Measurements from ENCODE around the gene TTC4. TPM values are rescaled to one million over a fixed set of nuclear protein-coding genes. Genes with fewer than 3 reads are reported as not detected.

The TTC4 gene
- total RNA-seq, 1 experiment from 2014 or later = 25.2 TPM

DNA sequence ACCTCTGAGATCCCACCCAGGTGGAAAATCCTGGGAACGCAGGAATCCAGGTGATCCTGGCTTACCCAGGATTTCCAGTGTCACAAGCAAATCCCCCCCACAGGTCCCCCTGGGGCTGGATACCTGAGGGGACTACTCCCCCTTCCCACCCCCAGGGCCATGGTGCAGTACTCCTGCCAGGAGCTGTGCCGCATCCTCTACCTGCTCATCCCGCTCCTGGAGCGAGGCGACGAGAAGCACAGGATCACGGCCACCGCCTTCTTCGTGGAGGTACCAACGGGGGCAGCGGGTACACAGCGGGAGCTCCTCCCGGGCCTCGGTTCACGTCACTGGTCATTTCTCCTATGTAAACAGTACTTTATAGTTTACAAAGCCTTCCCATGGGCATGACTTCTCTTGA lies 20.4 kb upstream of the TTC4 start:
- no peak overlapping the region for H3K4me3 ChIP-seq (ENCODE audit: low read depth in 2 of 2, low read length in 2 of 2)
- CTCF ChIA-PET = no interaction called here
- H3K27me3 ChIP-seq (ENCODE audit: control insufficient read depth, insufficient read depth, low read length) = no peaks in the 10 kb centered on the region
- intact Hi-C loops (cut with micrococcal nuclease; ENCODE audit: unreplicated experiment) = no loop called here
- no peak overlapping the region for H3K27ac ChIP-seq (ENCODE audit: low read length)
- BruUV-seq (replicated peaks) = no TSS peak
- TF ChIP-seq SIN3A (IDR thresholded peaks at IDR 0.05; ENCODE audit: borderline replicate concordance, insufficient read depth, low read depth, low read length) (no peak), POLR2AphosphoS5 (IDR thresholded peaks at IDR 0.05; ENCODE audit: low read depth, low read length) (no peak), TCF7L2 (IDR thresholded peaks at IDR 0.05; ENCODE audit: low read depth, low read length) (no peak)
- TF ChIP-seq, protein P1, sequence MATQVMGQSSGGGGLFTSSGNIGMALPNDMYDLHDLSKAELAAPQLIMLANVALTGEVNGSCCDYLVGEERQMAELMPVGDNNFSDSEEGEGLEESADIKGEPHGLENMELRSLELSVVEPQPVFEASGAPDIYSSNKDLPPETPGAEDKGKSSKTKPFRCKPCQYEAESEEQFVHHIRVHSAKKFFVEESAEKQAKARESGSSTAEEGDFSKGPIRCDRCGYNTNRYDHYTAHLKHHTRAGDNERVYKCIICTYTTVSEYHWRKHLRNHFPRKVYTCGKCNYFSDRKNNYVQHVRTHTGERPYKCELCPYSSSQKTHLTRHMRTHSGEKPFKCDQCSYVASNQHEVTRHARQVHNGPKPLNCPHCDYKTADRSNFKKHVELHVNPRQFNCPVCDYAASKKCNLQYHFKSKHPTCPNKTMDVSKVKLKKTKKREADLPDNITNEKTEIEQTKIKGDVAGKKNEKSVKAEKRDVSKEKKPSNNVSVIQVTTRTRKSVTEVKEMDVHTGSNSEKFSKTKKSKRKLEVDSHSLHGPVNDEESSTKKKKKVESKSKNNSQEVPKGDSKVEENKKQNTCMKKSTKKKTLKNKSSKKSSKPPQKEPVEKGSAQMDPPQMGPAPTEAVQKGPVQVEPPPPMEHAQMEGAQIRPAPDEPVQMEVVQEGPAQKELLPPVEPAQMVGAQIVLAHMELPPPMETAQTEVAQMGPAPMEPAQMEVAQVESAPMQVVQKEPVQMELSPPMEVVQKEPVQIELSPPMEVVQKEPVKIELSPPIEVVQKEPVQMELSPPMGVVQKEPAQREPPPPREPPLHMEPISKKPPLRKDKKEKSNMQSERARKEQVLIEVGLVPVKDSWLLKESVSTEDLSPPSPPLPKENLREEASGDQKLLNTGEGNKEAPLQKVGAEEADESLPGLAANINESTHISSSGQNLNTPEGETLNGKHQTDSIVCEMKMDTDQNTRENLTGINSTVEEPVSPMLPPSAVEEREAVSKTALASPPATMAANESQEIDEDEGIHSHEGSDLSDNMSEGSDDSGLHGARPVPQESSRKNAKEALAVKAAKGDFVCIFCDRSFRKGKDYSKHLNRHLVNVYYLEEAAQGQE (IDR thresholded peaks at IDR 0.05; ENCODE audit: insufficient read depth in 1 of 2, low read depth in 2 of 2, low read length in 1 of 2) = no peak
- TF ChIP-seq, protein P2, sequence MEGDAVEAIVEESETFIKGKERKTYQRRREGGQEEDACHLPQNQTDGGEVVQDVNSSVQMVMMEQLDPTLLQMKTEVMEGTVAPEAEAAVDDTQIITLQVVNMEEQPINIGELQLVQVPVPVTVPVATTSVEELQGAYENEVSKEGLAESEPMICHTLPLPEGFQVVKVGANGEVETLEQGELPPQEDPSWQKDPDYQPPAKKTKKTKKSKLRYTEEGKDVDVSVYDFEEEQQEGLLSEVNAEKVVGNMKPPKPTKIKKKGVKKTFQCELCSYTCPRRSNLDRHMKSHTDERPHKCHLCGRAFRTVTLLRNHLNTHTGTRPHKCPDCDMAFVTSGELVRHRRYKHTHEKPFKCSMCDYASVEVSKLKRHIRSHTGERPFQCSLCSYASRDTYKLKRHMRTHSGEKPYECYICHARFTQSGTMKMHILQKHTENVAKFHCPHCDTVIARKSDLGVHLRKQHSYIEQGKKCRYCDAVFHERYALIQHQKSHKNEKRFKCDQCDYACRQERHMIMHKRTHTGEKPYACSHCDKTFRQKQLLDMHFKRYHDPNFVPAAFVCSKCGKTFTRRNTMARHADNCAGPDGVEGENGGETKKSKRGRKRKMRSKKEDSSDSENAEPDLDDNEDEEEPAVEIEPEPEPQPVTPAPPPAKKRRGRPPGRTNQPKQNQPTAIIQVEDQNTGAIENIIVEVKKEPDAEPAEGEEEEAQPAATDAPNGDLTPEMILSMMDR (IDR thresholded peaks at IDR 0.05) = no peak
- in situ Hi-C loops (cut with HindIII; ENCODE audit: low pct_unique_long_range_greater_than_20kb, low sequenced_read_pairs) = no loop called here
- no peaks in the 10 kb centered on the region for H3K36me3 ChIP-seq (ENCODE audit: control insufficient read depth, insufficient read depth, low read length)
- H3K9me3 ChIP-seq (ENCODE audit: control insufficient read depth, insufficient read depth, low read depth, low read length) = no peaks in the 10 kb centered on the region
- ATAC-seq = no peak
- no peaks in the 10 kb centered on the region for H3K4me1 ChIP-seq (ENCODE audit: control insufficient read depth, insufficient read depth, low read length)
- no peak for DNase-seq (ENCODE audit: low read depth, low spot score)
- POLR2A ChIA-PET = no interaction called here

DNA sequence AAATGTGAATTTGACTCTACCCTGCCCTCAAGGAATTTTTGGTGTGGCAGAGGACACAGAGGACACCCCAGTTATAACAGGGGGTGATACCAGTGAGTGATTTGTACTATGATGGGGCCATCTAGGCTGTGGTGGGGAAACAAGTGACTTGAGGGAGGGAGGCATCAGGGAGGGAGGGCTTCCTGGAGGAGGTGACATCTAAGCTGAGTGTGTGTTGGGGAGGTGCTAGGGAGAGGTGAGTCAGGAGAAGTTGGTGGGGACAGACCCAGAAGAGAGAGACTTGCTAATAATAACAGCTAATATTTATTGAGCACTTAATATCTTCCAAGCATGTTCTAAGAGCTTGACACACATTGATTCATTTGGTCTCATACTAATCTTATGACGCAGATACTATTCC lies 19.9 kb upstream of the TTC4 start:
- BruUV-seq (replicated peaks) = no TSS peak
- Histone ChIP-seq H3K4me1 (ENCODE audit: control insufficient read depth, insufficient read depth, low read length) (no peaks in the 10 kb centered on the region), H3K36me3 (ENCODE audit: control insufficient read depth, insufficient read depth, low read length) (no peaks in the 10 kb centered on the region), H3K4me3 (ENCODE audit: low read depth in 2 of 2, low read length in 2 of 2) (no peak overlapping the region), H3K27ac (ENCODE audit: low read length) (no peak overlapping the region), H3K9me3 (ENCODE audit: control insufficient read depth, insufficient read depth, low read depth, low read length) (no peaks in the 10 kb centered on the region), H3K27me3 (ENCODE audit: control insufficient read depth, insufficient read depth, low read length) (no peaks in the 10 kb centered on the region)
- ATAC-seq (no peak), DNase-seq (ENCODE audit: low read depth, low spot score) (no peak)
- CTCF ChIA-PET = no interaction called here
- in situ Hi-C loops (cut with HindIII; ENCODE audit: low pct_unique_long_range_greater_than_20kb, low sequenced_read_pairs) = no loop called here
- TF ChIP-seq, protein P1 (IDR thresholded peaks at IDR 0.05; ENCODE audit: insufficient read depth in 1 of 2, low read depth in 2 of 2, low read length in 1 of 2) = no peak
- TF ChIP-seq SIN3A (IDR thresholded peaks at IDR 0.05; ENCODE audit: borderline replicate concordance, insufficient read depth, low read depth, low read length) (no peak), TCF7L2 (IDR thresholded peaks at IDR 0.05; ENCODE audit: low read depth, low read length) (no peak), POLR2AphosphoS5 (IDR thresholded peaks at IDR 0.05; ENCODE audit: low read depth, low read length) (no peak)
- TF ChIP-seq, protein P2 (IDR thresholded peaks at IDR 0.05) = no peak
- POLR2A ChIA-PET = no interaction called here
- intact Hi-C loops (cut with micrococcal nuclease; ENCODE audit: unreplicated experiment) = no loop called here

Measured in Panc1 (cell line).